Gastrocnemius medialis (tissue), 4 donors: ENCODE data around the gene TMEM235.

Experiments
- POLR2A ChIP-seq, 2 donors: fragments of 450-650 bp; IDR thresholded peaks; one replicate each; pipeline ENCODE4 v1.6.1; 2017; ENCODE audit warnings: antibody characterized with exemption in 2 of 2, mild to moderate bottlenecking in 2 of 2, moderate library complexity in 2 of 2
- TF ChIP-seq, protein P1 (sequence below), 5 experiments: fragments of 450-650 bp in 3 of 5; fragments of 200-600 bp in 2 of 5; sonication (generic) in 2 of 5; IDR thresholded peaks in 4 of 5; conservative IDR thresholded peaks in 1 of 5; 1 replicate in 4 of 5; 2 replicates in 1 of 5; pipeline ENCODE4 v1.5.1; 2016 to 2019; ENCODE audit warnings: antibody characterized with exemption in 5 of 5, mild to moderate bottlenecking in 3 of 5, moderate library complexity in 3 of 5

DNA sequence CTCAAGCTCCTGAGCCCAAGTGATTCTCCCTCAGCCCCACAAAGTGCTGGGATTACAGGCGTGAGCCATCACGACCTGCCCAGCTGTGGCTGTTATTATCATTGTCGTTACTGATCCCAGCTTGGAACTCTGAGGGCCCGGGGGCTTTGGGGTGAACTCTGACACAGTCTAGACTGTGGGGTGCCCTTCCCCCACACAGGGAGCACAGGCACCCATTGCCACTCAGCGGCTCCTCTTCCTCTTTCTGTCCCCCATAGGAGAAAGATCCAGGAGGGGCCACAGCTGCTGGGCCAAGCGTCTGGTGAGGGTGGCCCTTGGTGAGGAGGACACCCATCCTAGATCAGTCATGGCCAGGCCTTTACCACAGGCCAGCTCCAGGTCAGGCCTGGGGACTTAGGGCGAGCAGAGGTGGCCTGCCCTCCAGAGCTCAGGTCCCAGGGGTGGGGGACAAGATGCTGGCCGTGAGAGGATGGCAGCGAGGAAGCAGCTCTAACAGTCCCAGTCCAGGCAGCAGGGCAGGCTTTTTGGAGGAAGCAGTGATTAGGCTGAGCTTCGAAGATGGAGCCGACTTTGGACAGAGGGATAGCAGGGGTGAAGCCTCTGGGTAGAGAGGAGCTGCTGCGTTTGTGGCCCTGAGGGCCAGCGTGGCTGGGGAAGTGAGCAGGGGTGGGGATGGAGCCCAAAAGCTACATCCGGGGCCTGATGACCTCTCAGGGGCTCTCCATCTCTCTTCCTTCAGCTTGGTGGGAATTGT is 24.7 kb downstream of the TMEM235 start:
- TF ChIP-seq, protein P1, sequence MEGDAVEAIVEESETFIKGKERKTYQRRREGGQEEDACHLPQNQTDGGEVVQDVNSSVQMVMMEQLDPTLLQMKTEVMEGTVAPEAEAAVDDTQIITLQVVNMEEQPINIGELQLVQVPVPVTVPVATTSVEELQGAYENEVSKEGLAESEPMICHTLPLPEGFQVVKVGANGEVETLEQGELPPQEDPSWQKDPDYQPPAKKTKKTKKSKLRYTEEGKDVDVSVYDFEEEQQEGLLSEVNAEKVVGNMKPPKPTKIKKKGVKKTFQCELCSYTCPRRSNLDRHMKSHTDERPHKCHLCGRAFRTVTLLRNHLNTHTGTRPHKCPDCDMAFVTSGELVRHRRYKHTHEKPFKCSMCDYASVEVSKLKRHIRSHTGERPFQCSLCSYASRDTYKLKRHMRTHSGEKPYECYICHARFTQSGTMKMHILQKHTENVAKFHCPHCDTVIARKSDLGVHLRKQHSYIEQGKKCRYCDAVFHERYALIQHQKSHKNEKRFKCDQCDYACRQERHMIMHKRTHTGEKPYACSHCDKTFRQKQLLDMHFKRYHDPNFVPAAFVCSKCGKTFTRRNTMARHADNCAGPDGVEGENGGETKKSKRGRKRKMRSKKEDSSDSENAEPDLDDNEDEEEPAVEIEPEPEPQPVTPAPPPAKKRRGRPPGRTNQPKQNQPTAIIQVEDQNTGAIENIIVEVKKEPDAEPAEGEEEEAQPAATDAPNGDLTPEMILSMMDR (IDR thresholded peaks at IDR 0.05 in 4 of 5, conservative IDR thresholded peaks at IDR 0.05 in 1 of 5) = no peak
- no peak for TF ChIP-seq POLR2A (IDR thresholded peaks at IDR 0.05)
